PC-9 (cell line): ENCODE measurements around the gene TBCK. TPM values are rescaled to one million over a fixed set of nuclear protein-coding genes. Genes with fewer than 3 reads are reported as not detected.

Experiments
- BruUV-seq: library from RNA; stranded (reverse); fragments of 400-500 nt; replicated peaks from 2 replicates; lab custom pipeline; 2021; lab: Mats Ljungman, UMichigan
- CTCF ChIA-PET: fragments of 300-600 bp; sonication (Branson Sonifier 250); formaldehyde crosslinking; loops from one replicate; lab custom pipeline; 2022; ENCODE audit warnings: antibody characterized with exemption; lab: Charles Lee
- POLR2A ChIA-PET: fragments of 300-600 bp; sonication (Branson Sonifier 250); formaldehyde crosslinking; loops from one replicate; lab custom pipeline; 2022; ENCODE audit warnings: antibody characterized with exemption; ENCODE audit not compliant: unreplicated experiment; lab: Charles Lee
- DNase-seq, 2 experiments: peaks; one replicate each; pipeline versions ENCODE4 v3.0.0 to v3.0.0-alpha.2; 2015 to 2022; ENCODE audit warnings: mixed read lengths in 1 of 2
- H2AFZ ChIP-seq: fragments of 200-600 bp; sonication (generic); 2 replicates; pipeline ENCODE4 v1.8.1; 2017; ENCODE audit warnings: antibody characterized with exemption
- H3F3A ChIP-seq: fragments of 200-600 bp; sonication (generic); 2 replicates; pipeline ENCODE4 v1.8.1; 2017; ENCODE audit warnings: antibody characterized with exemption, mild to moderate bottlenecking, low read depth; ENCODE audit not compliant: insufficient read depth
- H3K27ac ChIP-seq: fragments of 200-600 bp; sonication (generic); 2 replicates; pipeline ENCODE4 v1.6.1; 2016; ENCODE audit warnings: mixed run types
- H3K27me3 ChIP-seq: fragments of 200-600 bp; sonication (generic); 2 replicates; pipeline ENCODE4 v1.6.1; 2016; ENCODE audit warnings: low read depth, mixed run types; ENCODE audit not compliant: insufficient read depth
- H3K36me3 ChIP-seq: fragments of 200-600 bp; sonication (generic); 2 replicates; pipeline ENCODE4 v1.6.1; 2016; ENCODE audit warnings: low read depth, mixed run types
- H3K4me1 ChIP-seq: fragments of 200-600 bp; sonication (generic); replicated peaks from 2 replicates; pipeline ENCODE4 v1.6.1; 2016; ENCODE audit warnings: mixed run types; ENCODE audit not compliant: insufficient read depth
- H3K4me2 ChIP-seq: fragments of 200-600 bp; sonication (generic); 2 replicates; pipeline ENCODE4 v1.6.1; 2017; ENCODE audit warnings: mixed run types
- H3K4me3 ChIP-seq: fragments of 200-600 bp; sonication (generic); 2 replicates; pipeline ENCODE4 v1.6.1; 2016; ENCODE audit warnings: mixed run types
- H3K79me2 ChIP-seq: fragments of 200-600 bp; sonication (generic); 2 replicates; pipeline ENCODE4 v1.6.1; 2017; ENCODE audit warnings: low read depth, mixed run types
- H3K9me2 ChIP-seq: fragments of 200-600 bp; sonication (generic); 2 replicates; pipeline ENCODE4 v1.8.1; 2017; ENCODE audit warnings: mild to moderate bottlenecking; ENCODE audit not compliant: insufficient read depth
- H3K9me3 ChIP-seq: fragments of 200-600 bp; sonication (generic); 2 replicates; pipeline ENCODE4 v1.8.1; 2016; ENCODE audit warnings: low read depth; ENCODE audit not compliant: insufficient read depth
- H4K20me1 ChIP-seq: fragments of 200-600 bp; sonication (generic); 2 replicates; pipeline ENCODE4 v1.8.1; 2017; ENCODE audit not compliant: insufficient read depth
- CTCF ChIP-seq: fragments of 200-600 bp; sonication (generic); conservative IDR thresholded peaks from 2 replicates; pipeline ENCODE4 v1.6.1; 2017; ENCODE audit warnings: mixed run types, antibody characterized with exemption, mild to moderate bottlenecking, moderate library complexity
- EZH2 ChIP-seq: fragments of 200-600 bp; sonication (generic); IDR thresholded peaks from 2 replicates; pipeline ENCODE4 v1.8.0; 2017; ENCODE audit warnings: antibody characterized with exemption, low read depth
- intact Hi-C: fragments of 100-400 bp; cut with micrococcal nuclease; formaldehyde crosslinking; loops from one replicate; pipeline ENCODE4 v1.10.0; 2022; ENCODE audit not compliant: unreplicated experiment
- total RNA-seq: library from RNA; stranded (reverse); gene quantifications from 2 replicates; pipeline ENCODE4 v1.2.3, GENCODE V29; 2021

TBCK gene
- total RNA-seq, 1 experiment from 2014 or later, result 18.7 TPM

DNA sequence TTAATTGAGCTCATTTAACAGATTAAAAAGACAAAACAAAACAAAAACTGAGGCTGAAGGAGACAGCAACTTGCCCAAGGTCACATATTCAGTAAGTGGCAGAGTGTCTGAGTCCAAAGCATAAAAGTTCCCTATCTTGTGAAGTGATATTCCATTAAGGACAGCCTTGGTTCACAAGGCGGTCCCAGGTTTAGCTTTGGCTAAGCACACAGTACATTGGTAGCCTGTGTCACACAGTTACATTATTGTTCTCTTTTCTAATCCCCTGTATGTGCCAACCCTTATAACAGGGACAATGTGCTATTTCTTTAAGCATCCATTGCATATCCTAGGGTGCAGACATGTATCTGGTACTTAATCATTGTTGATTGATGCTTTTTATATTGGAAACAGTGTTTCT, 280.8 kb downstream of the TBCK start:
- Histone ChIP-seq H3K4me2 (no peak overlapping the region), H4K20me1 (no peaks in the 10 kb centered on the region), H3K27me3 (no peaks in the 10 kb centered on the region), H3K4me1 (peaks cover 4% of the 10 kb centered on the region; the same call in 1 of the 2 replicates), H3K79me2 (no peaks in the 10 kb centered on the region), H3K36me3 (no peaks in the 10 kb centered on the region), H3F3A (no peaks in the 10 kb centered on the region), H3K4me3 (no peak overlapping the region), H3K9me2 (no peaks in the 10 kb centered on the region), H3K27ac (no peak overlapping the region), H2AFZ (no peak overlapping the region), H3K9me3 (no peaks in the 10 kb centered on the region; the same call in 1 of the 2 replicates)
- BruUV-seq, result no TSS peak
- POLR2A ChIA-PET, result no interaction called here
- no peak for TF ChIP-seq EZH2
- no peak for TF ChIP-seq CTCF
- CTCF ChIA-PET, result no interaction called here
- DNase-seq, result no peak
- intact Hi-C loops, result no loop called here

DNA sequence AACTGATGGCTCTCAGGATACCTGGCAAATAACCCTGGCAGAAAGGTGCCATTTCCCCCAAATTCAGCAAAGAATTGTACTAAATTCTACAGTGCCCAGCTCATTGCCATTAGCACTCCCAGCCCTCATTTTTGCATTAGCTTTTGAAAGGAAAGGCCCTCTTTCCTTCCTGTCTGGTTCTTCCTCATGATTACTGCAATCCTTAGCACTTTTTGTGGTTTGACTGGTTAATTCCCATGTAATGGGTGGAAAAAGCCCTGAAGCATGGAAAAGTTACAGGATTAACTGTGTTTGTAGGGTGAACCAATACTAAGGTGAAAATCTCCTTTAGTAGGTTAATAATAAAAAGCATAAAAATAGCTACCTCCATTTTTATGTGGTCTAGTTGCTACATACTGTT, 281.3 kb downstream of the TBCK start:
- Histone ChIP-seq H3K4me3 (no peak overlapping the region), H3K36me3 (no peaks in the 10 kb centered on the region), H2AFZ (no peak overlapping the region), H3K4me2 (no peak overlapping the region), H3K9me3 (no peaks in the 10 kb centered on the region; the same call in 1 of the 2 replicates), H3K9me2 (no peaks in the 10 kb centered on the region), H3K4me1 (peaks cover 4% of the 10 kb centered on the region; the same call in 1 of the 2 replicates), H3K79me2 (no peaks in the 10 kb centered on the region), H4K20me1 (no peaks in the 10 kb centered on the region), H3K27me3 (no peaks in the 10 kb centered on the region), H3F3A (no peaks in the 10 kb centered on the region), H3K27ac (no peak overlapping the region)
- no TSS peak for BruUV-seq
- POLR2A ChIA-PET, result no interaction called here
- TF ChIP-seq CTCF (no peak), EZH2 (no peak)
- intact Hi-C loops, result no loop called here
- CTCF ChIA-PET, result no interaction called here
- no peak for DNase-seq

- Histone ChIP-seq H3F3A (no peaks in the 10 kb centered on the region), H3K4me3 (no peak overlapping the region), H3K27me3 (no peaks in the 10 kb centered on the region), H4K20me1 (no peaks in the 10 kb centered on the region), H3K27ac (no peak overlapping the region), H3K9me3 (no peaks in the 10 kb centered on the region; the same call in 1 of the 2 replicates), H3K4me2 (no peak overlapping the region), H3K9me2 (no peaks in the 10 kb centered on the region), H3K36me3 (no peaks in the 10 kb centered on the region), H2AFZ (no peak overlapping the region), H3K79me2 (no peaks in the 10 kb centered on the region), H3K4me1 (peaks cover 4% of the 10 kb centered on the region; the same call in 1 of the 2 replicates)
- ChIA-PET POLR2A (no interaction called here), CTCF (no interaction called here)
- TF ChIP-seq EZH2 (no peak), CTCF (no peak)
- intact Hi-C loops, result no loop called here
- no peak for DNase-seq
- no TSS peak for BruUV-seq
Observed at GRCh38 chr4:106034220-106034619, 281.8 kb downstream of the TBCK start.
